GM18868 (cell line): ENCODE data around the gene KIT.
A peak's percentile ranks its signal among the peaks of the same experiment; 100 is the strongest.

Source experiments
- ATAC-seq: cut with Tn5 transposase; IDR thresholded peaks from one replicate; pipeline ENCODE4 v1.9.1; 2021; ENCODE audit warnings: mild to moderate bottlenecking, moderate library complexity; ENCODE audit not compliant: unreplicated experiment

The KIT gene

DNA sequence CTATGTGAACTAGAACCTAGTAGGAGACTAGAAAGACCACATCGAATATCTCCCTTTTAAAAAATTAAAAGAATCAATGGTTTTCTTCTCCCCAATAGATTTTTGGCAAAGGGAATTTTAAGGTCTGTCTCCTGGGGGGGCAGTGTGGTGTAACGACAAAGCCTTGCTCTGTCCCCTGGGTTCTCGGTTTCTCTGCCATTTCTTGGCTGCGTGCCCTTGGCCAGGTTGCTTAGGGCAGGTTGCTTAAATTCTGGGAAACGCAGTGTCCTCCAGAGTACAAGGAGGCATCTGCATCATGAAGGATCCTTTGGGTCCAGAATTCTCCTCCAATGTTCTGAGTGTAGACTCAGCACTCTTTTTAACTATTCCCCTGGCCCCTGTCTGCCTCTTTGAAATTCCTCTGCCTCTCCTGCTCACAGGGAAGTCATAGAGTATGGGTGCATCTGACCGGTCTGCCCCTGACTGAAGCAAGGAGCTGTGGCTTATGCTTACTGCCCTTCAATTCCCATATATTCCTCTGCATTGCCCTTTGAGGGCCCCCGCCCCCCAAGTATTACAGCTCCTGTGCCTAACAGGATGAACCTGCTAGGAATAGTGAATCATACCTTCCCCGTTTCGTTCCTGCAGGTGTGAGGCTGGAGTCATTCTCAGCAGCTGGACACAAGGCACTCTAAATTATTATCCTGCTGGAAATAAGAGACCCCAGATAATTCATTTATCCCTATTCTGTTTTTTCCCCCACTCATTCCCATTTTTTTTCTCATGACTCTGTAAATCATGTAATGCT is 2.2 kb downstream of the KIT start:
- ATAC-seq, result no peak

DNA sequence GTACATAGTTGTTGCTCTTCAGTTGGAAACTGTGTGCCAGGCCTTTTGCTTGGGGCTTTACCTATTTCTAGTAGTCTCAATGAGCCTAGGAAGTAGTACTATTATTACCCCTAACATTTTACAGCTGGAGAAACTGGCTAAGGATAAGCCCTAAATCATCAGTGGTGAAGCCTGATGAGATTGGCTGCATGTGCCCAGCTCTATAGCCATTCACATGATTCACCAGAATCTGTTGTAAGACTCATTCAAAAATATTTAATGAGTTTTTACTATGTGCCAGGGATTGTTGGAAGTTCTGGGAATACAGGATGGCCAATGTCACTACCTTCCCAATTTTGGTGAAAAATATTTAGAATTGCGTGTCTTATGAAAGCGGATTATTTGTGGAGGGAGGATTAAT is 2.8 kb downstream of the KIT start:
- no peak for ATAC-seq

DNA sequence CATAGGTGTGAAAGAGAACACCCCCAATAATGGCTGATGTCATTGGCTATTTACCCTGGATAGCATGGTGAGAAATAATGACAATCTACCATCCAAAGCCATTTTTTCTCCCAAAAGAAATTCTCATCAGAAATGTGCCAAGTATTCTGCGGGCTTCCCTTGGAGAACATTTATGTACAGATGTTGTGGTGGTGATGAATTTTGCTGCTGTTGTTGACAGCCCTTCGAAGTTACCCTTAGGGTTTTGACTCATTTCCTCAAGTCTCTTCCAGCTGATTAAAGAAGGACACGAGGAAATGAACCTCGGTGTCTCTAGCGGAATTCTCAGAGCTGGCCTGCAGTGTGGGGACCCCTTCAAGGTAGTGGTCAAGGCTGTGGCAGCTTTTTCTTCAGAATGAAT is 3.4 kb downstream of the KIT start:
- no peak for ATAC-seq

DNA sequence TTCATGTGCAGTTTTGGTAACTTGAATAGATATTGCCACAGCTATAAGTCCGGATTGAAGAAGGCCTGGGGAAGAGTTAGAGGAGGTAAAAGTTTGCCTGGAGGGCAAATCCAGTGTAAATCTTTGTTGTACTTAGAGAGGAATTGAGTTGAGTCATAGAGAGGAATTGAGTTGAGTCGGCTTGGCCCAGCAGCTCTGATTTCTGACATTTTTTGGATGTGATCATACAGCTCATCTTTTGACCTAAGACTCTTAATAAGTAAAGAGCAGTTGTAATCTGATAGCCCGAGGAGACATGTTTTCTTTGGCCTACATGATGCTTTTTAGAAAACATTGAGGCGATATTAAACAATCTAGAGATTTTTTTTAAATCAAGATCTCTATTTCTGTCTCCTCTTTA is 3.9 kb downstream of the KIT start:
- ATAC-seq, result no peak

DNA sequence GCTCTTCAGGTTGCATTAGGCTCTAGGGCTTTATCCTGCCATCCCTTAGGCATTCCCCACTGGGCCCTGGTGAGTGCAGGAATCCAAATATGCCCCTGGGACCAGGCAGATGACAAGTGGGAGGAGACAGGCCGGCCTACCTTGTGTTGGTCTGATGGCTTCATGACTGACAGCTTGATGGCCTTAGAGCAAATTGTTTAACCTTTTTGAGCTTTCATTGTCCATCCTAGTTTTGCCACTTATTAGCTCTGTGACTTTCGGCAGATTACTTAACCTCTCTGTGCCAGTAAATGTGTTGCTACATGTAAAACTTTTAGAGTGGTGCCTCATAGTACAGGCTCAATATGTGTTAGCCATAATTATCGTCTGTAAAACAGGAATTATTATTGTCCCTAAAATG is 4.4 kb downstream of the KIT start:
- no peak for ATAC-seq

DNA sequence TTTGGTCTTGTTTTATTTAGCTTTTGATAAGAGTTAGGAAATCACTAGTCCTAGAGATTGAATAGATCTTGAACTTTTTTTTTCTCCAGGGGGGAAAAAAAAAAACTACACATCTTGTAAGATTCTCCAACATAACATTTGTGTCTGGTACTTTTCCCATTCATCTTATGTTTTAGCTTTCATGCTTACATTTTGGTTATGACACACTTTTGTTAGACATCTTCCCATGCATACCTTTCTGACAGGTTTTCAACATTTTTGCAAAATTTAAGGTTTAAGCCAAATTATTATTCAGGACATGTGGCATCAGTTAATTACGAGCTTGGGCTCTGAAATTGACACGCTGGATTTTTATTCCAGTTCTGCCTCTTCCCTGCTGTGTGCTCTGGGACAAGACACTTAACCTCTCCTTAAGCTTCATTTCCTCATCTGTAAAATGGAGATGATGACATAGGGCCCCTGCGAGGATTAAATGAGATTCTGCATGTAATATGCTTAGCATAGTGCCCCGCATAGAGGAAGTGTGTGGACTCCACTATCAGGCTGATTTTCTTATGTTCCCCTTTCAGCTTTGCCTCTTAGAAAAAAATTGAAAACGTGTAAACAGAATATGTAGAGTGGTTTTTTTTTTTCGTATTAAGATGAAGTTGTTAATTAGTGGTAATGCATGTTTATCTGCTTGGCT is 5.3 kb downstream of the KIT start:
- no peak for ATAC-seq

DNA sequence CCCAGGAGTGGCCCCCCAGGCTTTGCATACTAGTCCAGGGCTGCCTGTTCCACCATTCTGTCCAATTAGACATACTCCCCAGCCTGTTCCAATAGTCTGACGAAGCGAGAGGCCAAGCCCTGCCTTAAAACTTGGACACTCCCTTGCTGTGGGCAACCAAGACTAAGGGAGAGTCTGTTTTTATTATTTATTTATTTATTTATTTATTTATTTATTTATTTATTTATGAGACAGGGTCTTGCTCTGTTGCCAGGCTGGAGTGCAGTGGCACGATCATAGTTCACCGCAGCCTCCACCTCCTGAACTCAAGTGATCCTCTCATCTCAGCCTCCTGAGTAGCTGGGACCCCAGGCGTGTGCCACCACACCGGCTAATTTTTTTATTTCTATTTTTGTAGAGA is 6.6 kb downstream of the KIT start:
- ATAC-seq, result no peak

DNA sequence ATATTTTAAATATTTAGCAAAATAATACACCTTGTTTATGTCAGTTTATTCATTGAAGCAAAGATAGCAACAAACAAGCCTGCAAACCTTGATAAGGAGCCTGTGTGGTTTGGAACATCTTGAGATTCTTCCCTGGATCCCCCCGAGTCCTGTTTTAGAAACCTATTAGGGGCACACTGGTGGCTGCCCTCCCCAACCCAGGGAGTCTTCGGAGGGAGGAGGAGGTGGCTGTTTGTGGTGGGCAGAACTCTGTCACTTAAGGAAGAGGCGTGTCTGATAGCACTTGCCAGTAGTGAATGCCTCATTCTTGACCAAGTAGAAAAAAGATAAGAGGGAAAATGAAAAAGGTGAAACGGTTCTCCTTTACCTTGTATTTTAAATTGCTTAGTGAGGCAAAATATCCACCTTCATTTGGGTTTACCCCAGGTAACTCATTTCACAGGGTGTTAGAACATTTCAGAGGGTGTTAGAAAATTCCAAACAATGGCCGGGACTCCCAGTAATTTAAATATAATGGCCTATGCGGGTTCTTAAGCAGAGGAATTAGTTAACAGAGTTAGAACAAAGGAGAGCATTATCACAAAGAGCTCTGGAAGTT is 10.4 kb downstream of the KIT start:
- ATAC-seq, result no peak

DNA sequence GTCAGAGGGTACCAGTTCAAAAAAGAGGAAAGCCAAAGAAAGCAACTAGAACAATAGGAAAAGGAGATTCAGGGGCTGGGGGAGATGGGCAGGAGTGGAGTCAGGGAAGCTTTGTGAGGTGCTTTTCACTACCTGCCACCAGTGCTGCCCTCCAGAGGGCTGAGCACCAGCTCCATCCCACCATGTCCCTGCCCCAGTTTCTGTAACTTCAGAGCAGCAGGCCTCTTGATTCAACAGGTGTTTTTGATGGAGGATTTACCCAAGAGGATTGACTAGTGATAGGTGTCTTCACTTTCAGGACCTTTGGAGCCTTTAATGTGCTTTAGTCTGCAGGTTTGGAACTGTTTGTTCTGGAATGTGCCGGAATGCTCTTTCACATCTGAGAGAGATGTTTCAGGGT is 12.1 kb downstream of the KIT start:
- no peak for ATAC-seq

DNA sequence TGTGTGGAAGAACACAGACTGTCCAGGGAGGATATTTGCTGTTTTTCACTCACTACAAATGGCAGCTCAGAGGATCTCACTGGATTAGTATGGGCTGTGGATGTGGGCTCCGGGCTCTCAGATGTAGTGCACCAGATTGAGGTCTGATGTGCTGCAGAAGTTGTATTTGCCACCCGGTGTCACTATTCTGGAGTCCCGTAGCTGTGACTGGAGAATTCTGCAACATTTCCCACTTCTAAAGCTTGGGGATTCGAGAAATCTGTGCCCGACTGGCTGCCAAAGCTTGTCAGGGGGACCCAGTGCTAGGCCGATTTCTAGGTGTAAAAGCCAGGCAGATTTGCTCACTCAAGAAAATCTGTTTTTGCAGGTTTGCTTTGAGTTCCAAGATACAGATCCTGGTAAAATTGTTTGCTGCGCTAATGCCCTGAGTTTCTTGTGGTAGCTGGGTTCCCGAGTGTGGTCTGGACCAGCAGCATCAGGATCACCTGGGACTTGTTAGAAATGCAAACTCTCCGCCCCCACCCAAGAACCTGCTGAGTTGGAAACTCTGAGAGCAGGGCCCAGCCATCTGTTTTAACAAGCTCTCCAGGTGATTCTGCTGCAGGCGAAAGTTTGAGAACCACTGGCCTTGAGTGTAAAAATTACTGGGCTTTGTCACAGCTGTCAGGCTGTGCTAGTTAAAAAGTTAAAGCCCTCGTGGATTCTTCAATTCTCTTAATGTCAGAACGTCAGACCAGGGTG is 18.1 kb downstream of the KIT start:
- ATAC-seq, result no peak

DNA sequence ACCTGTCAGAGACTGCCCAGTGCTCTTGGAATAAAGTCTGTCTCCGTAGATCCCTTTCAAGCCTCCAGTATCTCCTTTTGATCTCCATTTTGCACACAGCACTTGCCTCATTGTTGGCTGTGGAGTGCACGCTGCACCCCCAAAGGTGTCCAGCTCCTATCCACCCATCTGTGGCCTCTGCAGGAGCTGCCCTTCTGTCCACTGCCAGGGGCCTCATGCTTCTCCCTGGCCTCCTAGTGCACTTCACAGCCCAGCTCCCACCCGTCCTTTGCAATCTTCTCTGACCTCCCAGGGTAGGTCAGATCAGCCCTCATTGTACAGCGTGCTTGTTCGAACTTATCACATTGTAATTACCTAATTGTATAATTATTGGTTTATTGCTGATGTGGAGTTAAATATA is 18.9 kb downstream of the KIT start:
- ATAC-seq, result no peak

DNA sequence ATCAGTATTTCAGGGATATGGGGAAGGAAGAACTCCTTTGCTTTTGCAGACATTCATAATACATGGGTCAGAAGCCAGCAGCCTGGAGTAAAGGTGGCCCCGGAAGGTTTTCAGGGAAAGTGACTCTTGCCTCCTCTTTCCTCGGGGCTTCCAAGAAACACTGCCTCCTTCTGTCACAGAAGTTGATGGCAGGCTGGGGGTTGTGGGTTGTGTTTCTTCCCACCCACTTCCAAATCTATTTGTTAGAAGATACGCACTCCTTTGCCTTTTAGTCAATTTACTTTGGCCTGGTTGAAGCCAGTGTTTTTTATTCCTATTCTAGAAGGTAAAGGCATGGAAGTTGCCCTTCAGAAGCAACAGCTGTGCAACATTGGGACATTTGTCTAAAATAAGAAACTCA is 19.7 kb downstream of the KIT start:
- no peak for ATAC-seq

DNA sequence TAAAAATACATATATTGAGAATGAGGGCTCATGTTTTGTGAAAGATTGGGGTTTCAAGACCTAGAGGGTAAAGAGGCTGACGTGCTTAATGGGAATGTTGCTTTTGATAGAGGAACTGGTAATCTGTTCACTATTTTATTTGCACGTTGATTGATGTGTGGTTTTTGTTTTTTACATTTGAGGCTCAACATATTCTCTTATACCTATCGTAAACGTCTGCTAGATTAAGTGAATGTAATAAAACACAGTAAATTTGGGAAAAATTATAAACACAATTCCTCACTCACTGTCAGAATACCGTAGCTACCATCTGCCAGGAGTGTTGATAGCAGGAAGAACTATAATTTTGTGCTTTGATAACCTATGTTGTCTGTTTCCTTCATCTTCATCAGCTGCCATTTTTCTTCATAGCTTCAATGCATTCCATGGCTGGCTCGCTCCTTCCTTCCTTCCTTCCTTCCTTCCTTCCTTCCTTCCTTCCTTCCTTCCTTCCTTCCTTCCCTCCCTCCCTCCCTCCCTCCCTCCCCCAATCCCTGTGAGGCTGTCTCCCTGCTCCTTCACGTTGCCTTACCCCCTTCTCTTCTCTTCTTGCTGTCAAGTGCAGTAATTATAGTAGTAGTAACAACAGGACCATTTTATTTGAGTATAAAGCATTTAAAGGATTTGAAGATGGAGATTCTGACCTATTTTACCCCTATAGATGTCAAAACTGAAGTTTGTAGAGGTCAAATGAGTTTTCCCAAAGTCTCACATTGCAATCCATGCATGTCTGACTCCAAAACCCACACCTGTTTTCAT is 20.3 kb downstream of the KIT start:
- ATAC-seq, result no peak

DNA sequence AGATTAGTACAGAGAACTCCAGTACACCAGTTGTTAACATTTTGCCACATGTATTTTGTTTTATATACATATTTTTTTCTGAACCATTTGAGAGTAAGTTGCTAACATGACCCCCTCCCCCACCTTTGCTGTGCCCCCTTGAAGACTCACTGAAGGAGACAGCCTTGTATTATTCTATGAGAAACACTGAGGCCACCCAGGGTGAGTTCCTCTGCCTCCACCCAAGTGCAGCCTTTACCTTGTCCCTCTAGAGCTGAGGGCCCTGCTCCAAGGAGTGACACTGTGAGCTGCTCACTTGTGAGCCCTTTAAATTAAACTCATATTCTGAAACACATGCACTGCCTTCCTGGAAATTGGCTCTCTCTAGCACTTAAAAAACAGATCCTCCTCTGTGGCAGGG is 21.1 kb downstream of the KIT start:
- no peak for ATAC-seq

DNA sequence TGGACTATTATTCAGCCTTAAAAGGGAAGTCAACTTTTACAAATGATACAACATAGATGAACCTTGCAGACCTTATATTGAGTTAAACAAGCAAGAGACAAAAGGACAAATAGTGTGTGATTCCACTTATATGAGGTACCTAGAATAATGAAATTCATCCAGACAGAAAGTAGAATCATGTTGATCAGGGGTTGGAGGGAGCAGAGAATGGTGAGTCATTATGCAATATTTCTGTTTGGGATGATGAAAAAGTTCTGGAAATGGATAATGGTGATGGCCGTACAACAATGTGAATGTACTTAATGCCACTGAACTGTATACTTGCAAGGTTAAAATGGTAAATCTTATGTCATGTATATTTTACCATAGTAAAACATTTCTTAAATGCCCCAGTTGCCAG is 22.1 kb downstream of the KIT start:
- ATAC-seq, result no peak

DNA sequence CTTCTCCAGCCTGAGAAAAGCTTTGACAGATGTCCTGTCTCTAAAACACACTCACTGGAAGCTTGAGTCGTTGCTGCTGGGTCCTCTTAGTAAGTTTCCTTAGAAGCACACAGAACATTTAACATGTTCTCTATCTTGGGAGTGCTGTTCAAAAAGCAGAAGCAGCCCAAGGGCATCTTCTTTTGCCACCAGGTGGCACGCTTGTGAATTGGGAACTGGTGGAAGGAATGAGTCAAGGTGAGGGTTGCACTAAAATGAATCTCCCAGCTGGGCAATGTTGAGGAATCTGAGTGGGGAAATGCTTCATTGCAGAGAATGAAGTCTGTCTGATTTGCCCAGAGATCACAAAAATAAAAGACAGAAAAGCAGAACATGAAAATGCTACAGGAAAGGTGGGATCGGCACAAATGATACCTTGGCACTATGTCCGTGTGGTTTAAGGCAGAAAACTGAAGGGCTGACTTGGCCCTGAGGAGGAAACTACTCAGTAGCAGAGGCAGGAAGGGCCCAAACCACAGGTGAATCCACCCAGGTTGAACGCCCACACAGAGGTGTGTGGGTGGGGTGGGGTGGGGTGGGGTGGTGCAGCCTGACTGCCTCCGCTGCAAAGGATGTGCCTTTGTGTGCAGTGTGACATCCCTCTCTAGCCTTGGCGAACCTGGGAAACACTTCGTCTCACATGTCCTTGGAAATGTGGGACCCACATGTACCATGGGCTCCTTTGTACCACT is 26.0 kb downstream of the KIT start:
- ATAC-seq, result peak; percentile 41

DNA sequence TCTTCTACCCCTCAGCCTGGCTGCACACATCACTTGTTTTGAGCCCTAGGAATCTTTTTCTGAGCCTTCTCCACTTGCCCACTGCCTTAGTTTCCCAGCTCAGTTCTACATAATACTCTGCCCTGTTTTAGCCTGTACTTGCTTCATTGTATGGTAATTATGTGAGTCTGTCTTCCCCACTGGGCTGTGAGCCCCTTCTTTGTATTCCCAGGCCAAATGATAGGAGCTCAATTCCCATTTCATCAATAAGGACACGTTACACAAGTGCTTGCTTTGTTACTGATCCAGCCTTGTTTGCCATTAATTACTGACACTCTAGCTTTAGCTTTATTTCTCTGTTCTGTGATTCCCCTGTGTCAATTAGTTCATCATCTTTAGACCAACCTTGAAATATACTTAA is 28.1 kb downstream of the KIT start:
- ATAC-seq, result no peak

DNA sequence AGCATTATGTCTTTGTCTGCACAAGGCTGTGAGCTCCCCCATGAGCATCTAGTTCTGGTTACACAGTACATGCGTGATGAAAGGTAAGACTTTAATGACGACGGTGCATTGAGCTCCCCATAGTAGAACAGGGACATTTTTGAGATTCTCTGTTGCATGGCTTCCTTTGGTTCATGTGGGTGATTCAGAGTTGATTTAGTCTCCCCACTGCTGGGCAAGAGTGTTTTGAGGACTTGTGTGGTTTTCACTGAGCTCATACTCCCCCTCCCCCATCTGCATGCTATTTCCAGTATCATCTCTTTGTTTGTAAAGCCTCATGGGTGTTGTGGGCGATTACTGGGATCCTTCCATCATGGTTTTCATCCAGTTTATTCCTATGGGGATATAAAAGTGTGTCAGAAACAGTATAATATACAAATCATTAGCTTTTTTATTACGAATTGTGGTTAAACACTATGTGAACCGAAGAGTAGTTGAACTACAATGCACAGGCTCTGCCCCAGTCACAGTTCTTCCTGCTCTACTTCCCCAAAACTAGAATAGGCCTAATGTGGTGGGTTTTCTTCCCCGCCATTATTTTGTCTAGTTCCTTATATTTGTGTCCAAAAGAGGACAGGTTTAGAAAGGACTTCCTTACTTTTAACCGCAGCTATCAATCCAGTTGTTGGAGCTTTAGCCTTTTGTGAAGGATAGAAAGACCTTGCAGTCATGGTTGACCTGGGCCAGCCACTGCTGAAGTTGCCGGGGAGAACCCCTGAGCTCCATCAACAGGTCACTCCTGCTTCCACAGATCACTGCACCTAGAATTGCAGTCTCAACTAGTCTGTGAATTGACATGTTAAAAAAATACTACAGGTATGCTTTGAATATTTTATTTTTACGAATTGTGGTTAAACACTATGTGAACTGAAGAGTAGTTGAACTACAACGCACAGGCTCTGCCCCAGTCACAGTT is 30.4 kb downstream of the KIT start:
- peak; percentile 64 for ATAC-seq

DNA sequence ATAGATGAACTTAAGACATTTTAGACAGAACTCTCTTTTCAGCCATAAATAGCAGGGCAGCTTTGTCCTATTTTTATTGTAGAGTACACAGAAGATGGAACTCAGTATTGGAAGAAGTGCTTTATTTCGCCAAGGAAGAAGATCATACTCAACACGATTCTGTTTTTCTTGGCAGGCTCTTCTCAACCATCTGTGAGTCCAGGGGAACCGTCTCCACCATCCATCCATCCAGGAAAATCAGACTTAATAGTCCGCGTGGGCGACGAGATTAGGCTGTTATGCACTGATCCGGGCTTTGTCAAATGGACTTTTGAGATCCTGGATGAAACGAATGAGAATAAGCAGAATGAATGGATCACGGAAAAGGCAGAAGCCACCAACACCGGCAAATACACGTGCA is 37.6 kb downstream of the KIT start:
- ATAC-seq, result no peak
